Astrocyte (in vitro differentiated cells and primary cell): Measurements from ENCODE around the gene AKAP12.

Source experiments
- EZH2 ChIP-seq: IDR thresholded peaks from 2 replicates; pipeline ENCODE4 v1.6.1; 2012; ENCODE audit warnings: mild to moderate bottlenecking, low read length, inconsistent platforms; ENCODE audit not compliant: insufficient read depth
- TF ChIP-seq, protein P1 (sequence below): IDR thresholded peaks from 2 replicates; pipeline ENCODE4 v1.5.1; 2011; ENCODE audit warnings: low read depth, mild to moderate bottlenecking, inconsistent platforms, low read length, moderate library complexity; ENCODE audit not compliant: insufficient read depth

- TF ChIP-seq, protein P1, sequence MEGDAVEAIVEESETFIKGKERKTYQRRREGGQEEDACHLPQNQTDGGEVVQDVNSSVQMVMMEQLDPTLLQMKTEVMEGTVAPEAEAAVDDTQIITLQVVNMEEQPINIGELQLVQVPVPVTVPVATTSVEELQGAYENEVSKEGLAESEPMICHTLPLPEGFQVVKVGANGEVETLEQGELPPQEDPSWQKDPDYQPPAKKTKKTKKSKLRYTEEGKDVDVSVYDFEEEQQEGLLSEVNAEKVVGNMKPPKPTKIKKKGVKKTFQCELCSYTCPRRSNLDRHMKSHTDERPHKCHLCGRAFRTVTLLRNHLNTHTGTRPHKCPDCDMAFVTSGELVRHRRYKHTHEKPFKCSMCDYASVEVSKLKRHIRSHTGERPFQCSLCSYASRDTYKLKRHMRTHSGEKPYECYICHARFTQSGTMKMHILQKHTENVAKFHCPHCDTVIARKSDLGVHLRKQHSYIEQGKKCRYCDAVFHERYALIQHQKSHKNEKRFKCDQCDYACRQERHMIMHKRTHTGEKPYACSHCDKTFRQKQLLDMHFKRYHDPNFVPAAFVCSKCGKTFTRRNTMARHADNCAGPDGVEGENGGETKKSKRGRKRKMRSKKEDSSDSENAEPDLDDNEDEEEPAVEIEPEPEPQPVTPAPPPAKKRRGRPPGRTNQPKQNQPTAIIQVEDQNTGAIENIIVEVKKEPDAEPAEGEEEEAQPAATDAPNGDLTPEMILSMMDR = no peak
- no peak for TF ChIP-seq EZH2
These were observed 110.0 kb downstream of the AKAP12 start for GRCh38 chr6:151349651-151350270.
